Pancreas (tissue), 10 donors: Measurements from ENCODE around the gene TTL. TPM values are rescaled to one million over a fixed set of nuclear protein-coding genes. Genes with fewer than 3 reads are reported as not detected.

Experiments
- ATAC-seq, 4 donors: fragments of 200-7000 bp; cut with Tn5 transposase; one replicate each; pipeline versions ENCODE4 v1.8.0 to v1.9.1; 2020; ENCODE audit warnings: mild to moderate bottlenecking in 4 of 4, moderate library complexity in 4 of 4
- DNase-seq, 6 donors: peaks; one replicate each; pipeline ENCODE4 v3.0.0-alpha.2; 2020
- FAIRE-seq: peaks from 2 replicates; lab custom pipeline; 2012; peaks lifted over from hg19 to GRCh38; lab: Jason Lieb, UNC
- H3K27ac ChIP-seq, 4 donors: fragments of 200-600 bp; sonication (generic); 1 replicate in 3 of 4; 2 replicates in 1 of 4; pipeline versions ENCODE4 v1.5.0 to v1.8.0; 2020
- H3K27me3 ChIP-seq, 4 donors: fragments of 200-600 bp; one replicate each; pipeline ENCODE4 v1.8.0; 2021
- H3K36me3 ChIP-seq, 3 donors: fragments of 200-600 bp; sonication (generic) in 1 of 3; one replicate each; pipeline versions ENCODE4 v1.5.0 to v1.8.0; 2020 to 2021
- H3K4me1 ChIP-seq, 3 donors: fragments of 200-600 bp; one replicate each; pipeline ENCODE4 v1.8.0; 2021
- H3K4me3 ChIP-seq, 4 donors: fragments of 200-600 bp; sonication (generic) in 2 of 4; one replicate each; pipeline versions ENCODE4 v1.5.0 to v1.8.0; 2020 to 2021
- H3K9me3 ChIP-seq, 4 donors: fragments of 200-600 bp; one replicate each; pipeline ENCODE4 v1.8.0; 2021
- WGBS, 2 donors: extraction: QIAGEN DNeasy Blood & Tissue Kit; methylation state at CpG; one replicate each; pipeline ENCODE4 v1.1.7; 2013; 5-methylcytosine and 5-hydroxymethylcytosine counted together
- intact Hi-C, 3 donors: fragments of 100-400 bp; cut with DNase I; formaldehyde crosslinking; loops; one replicate each; pipeline versions ENCODE4 v1.11.1 to v1.14.2; 2022
- polyA plus RNA-seq, 2 donors: library from polyadenylated mRNA; stranded (reverse); fragments of 200-250 nt; gene quantifications; one replicate each; pipeline ENCODE4 v1.2.3, GENCODE V29; 2013
- total RNA-seq, 6 donors: library from RNA; stranded (reverse); fragmentation: NEBNext Ultra II Directional in 4 of 6; extraction: Animal tissue kit (Norgen Biotek cat#: 25700) in 4 of 6; gene quantifications; one replicate each; pipeline versions ENCODE4 v1.2.1 to v1.2.4, GENCODE V29; 2021 to 2023
- TF ChIP-seq, protein P1 (sequence below), 4 donors: fragments of 200-600 bp; sonication (generic) in 3 of 4; IDR thresholded peaks; one replicate each; pipeline versions ENCODE4 v1.5.0 to v1.8.0; 2021; ENCODE audit warnings: antibody characterized with exemption in 4 of 4
- donor health status: healthy with polysubstance abuse.
- donor health status: DM: no; HTN: no; CAD: no; lungs with moderate emphysema.
- donor health status: DM: no; HTN: no; CAD: no.
- donor health status: control.
- donor health status: control.
- donor health status: Bipolar disorder and iron deficiency.
- donor health status: DM: yes; HTN: yes; CAD: no.
- donor health status: DM: no; HTN: no; CAD: no.
- donor health status: DM: no; HTN: no; CAD: no.
- donor health status: DM: yes; HTN: yes; CAD: no.

The TTL gene
- total and polyA plus RNA-seq, 8 donors = 6.6 to 16.8 (median 7.8) TPM

- TF ChIP-seq, protein P1, sequence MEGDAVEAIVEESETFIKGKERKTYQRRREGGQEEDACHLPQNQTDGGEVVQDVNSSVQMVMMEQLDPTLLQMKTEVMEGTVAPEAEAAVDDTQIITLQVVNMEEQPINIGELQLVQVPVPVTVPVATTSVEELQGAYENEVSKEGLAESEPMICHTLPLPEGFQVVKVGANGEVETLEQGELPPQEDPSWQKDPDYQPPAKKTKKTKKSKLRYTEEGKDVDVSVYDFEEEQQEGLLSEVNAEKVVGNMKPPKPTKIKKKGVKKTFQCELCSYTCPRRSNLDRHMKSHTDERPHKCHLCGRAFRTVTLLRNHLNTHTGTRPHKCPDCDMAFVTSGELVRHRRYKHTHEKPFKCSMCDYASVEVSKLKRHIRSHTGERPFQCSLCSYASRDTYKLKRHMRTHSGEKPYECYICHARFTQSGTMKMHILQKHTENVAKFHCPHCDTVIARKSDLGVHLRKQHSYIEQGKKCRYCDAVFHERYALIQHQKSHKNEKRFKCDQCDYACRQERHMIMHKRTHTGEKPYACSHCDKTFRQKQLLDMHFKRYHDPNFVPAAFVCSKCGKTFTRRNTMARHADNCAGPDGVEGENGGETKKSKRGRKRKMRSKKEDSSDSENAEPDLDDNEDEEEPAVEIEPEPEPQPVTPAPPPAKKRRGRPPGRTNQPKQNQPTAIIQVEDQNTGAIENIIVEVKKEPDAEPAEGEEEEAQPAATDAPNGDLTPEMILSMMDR (IDR thresholded peaks at IDR 0.05) = no peak
- 97% methylated on average over 18 of the region's 18 CpGs for WGBS, 2 donors
- peak overlapping the region in 1 of 4 donors; percentile 97 for H3K27ac ChIP-seq
- H3K36me3 ChIP-seq = no peaks in the 10 kb centered on the region
- H3K4me1 ChIP-seq = peaks cover 24 to 40% (median 32%) of the 10 kb centered on the region in 3 donors
- H3K9me3 ChIP-seq = no peaks in the 10 kb centered on the region
- intact Hi-C loops = loop anchor here in 1 of 3 donors (10.0 kb wide), 1 partner anchor 101 kb away; the partner anchor contains the start of gene TTL
- FAIRE-seq (no peak), DNase-seq (peak in 1 of 6 donors; percentile 73), ATAC-seq (no peak)
- no peaks in the 10 kb centered on the region for H3K27me3 ChIP-seq
- no peak overlapping the region for H3K4me3 ChIP-seq
These were observed 104.0 kb downstream of the TTL start for GRCh38 chr2:112585873-112586464.

GRCh38 chr2:112588611-112589045, 106.7 kb downstream of the TTL start:
- Histone ChIP-seq H3K4me3 (peak overlapping the region in 1 of 4 donors; percentile 11), H3K9me3 (no peaks in the 10 kb centered on the region), H3K27me3 (no peaks in the 10 kb centered on the region), H3K36me3 (no peaks in the 10 kb centered on the region), H3K27ac (peak overlapping the region; percentile 68 to 86 (median 79)), H3K4me1 (peaks cover 18 to 28% (median 21%) of the 10 kb centered on the region in 3 donors)
- 27 to 32% methylated on average over 6 of the region's 6 CpGs for WGBS, 2 donors
- TF ChIP-seq, protein P1 (IDR thresholded peaks at IDR 0.05) = no peak
- DNase-seq = peak; percentile 86 to 95 (median 92)
- FAIRE-seq = no peak
- intact Hi-C loops = loop anchor here in 1 of 3 donors (10.0 kb wide), 1 partner anchor 104 kb away; the partner anchor contains the start of gene TTL
- peak; percentile 57 to 67 (median 62) for ATAC-seq

Other genes starting within 250 kb of the TTL start
- 1 to 10 TPM; 3.1 to 8.6 (median 4.5) TPM for gene ZC3H8, start 227.1 kb upstream of the TTL start, total RNA-seq
- 1 to 10 TPM; 3.9 to 4.7 TPM for gene ZC3H8, start 227.1 kb upstream of the TTL start, polyA plus RNA-seq
- gene ZC3H6, start 206.6 kb upstream of the TTL start, total RNA-seq = 1 to 10 TPM; 5.4 to 9.3 (median 6.3) TPM
- gene ZC3H6, start 206.6 kb upstream of the TTL start, polyA plus RNA-seq = 1 to 10 TPM; 2.0 to 2.4 TPM
- gene RGPD8, start 48.5 kb upstream of the TTL start, total RNA-seq = 10 to 100 TPM in 3 of 6 donors, 1 to 10 TPM in 3; 3.5 to 15.4 (median 11.2) TPM
- 1 to 10 TPM in 1 of 2 donors, under 1 TPM in 1; 0.99 to 1.4 TPM for gene RGPD8, start 48.5 kb upstream of the TTL start, polyA plus RNA-seq
- 10 to 100 TPM in 4 of 6 donors, 1 to 10 TPM in 2; 9.3 to 16.9 (median 13.4) TPM for gene POLR1B, start 60.3 kb downstream of the TTL start, total RNA-seq
- gene POLR1B, start 60.3 kb downstream of the TTL start, polyA plus RNA-seq = 1 to 10 TPM; 5.5 to 6.2 TPM
- 10 to 100 TPM; 17.2 to 36.4 (median 26.4) TPM for gene CHCHD5, start 102.5 kb downstream of the TTL start, total RNA-seq
- 10 to 100 TPM; 29.8 to 30.1 TPM for gene CHCHD5, start 102.5 kb downstream of the TTL start, polyA plus RNA-seq
- 10 to 100 TPM; 10.6 to 22.9 (median 17.2) TPM for gene SLC20A1, start 163.8 kb downstream of the TTL start, total RNA-seq
- 10 to 100 TPM; 14.1 to 25.9 TPM for gene SLC20A1, start 163.8 kb downstream of the TTL start, polyA plus RNA-seq
- under 1 TPM in 1 of 6 donors, not detected in 5; 0.09 TPM for gene NT5DC4, start 238.9 kb downstream of the TTL start, total RNA-seq
- gene NT5DC4, start 238.9 kb downstream of the TTL start, polyA plus RNA-seq = not detected